Hepatocyte (in vitro differentiated cells): ENCODE measurements around the gene CYGB.

Experiments
- EZH2 ChIP-seq: fragments of 200-600 bp; sonication (generic); IDR thresholded peaks from 2 replicates; pipeline ENCODE4 v1.6.1; 2016; ENCODE audit warnings: antibody characterized with exemption, mild to moderate bottlenecking, borderline replicate concordance
- TF ChIP-seq, protein P1 (sequence below): fragments of 200-600 bp; sonication (generic); IDR thresholded peaks from 2 replicates; pipeline ENCODE4 v1.5.1; 2016; ENCODE audit warnings: antibody characterized with exemption, mild to moderate bottlenecking; ENCODE audit not compliant: poor library complexity

DNA sequence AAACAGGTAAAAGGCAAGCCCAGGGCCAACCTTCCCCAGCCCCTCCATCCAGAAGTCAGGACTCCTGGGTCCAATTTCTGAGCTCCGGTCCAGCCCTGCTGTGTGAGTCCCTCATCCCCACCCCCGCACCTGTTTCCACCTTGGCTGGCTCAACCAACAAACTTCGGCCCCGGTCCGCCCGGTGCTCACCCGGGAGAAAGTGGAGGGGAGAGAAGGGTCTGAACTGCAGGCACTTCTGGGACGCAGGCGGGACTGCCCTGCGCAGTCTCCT, 36.8 kb downstream of the CYGB start:
- TF ChIP-seq, protein P1, sequence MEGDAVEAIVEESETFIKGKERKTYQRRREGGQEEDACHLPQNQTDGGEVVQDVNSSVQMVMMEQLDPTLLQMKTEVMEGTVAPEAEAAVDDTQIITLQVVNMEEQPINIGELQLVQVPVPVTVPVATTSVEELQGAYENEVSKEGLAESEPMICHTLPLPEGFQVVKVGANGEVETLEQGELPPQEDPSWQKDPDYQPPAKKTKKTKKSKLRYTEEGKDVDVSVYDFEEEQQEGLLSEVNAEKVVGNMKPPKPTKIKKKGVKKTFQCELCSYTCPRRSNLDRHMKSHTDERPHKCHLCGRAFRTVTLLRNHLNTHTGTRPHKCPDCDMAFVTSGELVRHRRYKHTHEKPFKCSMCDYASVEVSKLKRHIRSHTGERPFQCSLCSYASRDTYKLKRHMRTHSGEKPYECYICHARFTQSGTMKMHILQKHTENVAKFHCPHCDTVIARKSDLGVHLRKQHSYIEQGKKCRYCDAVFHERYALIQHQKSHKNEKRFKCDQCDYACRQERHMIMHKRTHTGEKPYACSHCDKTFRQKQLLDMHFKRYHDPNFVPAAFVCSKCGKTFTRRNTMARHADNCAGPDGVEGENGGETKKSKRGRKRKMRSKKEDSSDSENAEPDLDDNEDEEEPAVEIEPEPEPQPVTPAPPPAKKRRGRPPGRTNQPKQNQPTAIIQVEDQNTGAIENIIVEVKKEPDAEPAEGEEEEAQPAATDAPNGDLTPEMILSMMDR: no peak
- no peak for TF ChIP-seq EZH2
